ENCODE data around the gene KRTAP10-4.

- TF ChIP-seq CTCF (conservative IDR thresholded peaks at IDR 0.05 in 1 of 2, IDR thresholded peaks at IDR 0.05 in 1 of 2; ENCODE audit: low read depth in 1 of 2, low read length in 2 of 2) = no peak
- no peak for TF ChIP-seq EZH2 (IDR thresholded peaks at IDR 0.05; ENCODE audit: low read length, missing control alignments)
Observed at GRCh38 chr21:44579056-44579832, 5.7 kb downstream of the KRTAP10-4 start.
